ENCODE data around the gene ARHGAP28.

The ARHGAP28 gene

DNA sequence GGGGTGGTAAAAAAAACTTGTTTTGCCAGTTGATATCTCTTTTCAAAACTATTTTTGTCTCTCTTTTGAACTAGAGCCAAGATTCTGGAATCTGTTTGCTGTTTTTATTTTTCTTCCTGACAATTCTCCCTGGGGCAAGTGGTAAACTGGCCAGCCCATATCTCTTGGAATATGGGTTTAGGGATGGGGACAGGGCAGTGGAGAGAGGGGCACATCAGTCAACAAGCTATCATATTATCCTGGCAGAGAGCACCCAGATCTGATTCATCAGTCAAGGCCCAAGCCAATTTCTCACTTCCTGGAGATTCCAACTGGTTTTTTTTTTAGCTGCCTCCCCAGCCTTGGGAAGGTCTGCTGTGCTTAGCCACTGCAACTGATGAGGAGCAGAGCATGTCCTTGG, 52.3 kb downstream of the ARHGAP28 start:
- in situ Hi-C loops (cut with HindIII; ENCODE audit: low pct_ligation_motif_present, low sequenced_read_pairs), result no loop called here
- no peaks in the 10 kb centered on the region for H3K27me3 ChIP-seq (replicated peaks)
- peak; percentile 45 for DNase-seq
- no peak overlapping the region for H3K4me3 ChIP-seq (ENCODE audit: low read depth, low read length)
- no peaks in the 10 kb centered on the region for H3K36me3 ChIP-seq (replicated peaks)
- TF ChIP-seq, protein P1, sequence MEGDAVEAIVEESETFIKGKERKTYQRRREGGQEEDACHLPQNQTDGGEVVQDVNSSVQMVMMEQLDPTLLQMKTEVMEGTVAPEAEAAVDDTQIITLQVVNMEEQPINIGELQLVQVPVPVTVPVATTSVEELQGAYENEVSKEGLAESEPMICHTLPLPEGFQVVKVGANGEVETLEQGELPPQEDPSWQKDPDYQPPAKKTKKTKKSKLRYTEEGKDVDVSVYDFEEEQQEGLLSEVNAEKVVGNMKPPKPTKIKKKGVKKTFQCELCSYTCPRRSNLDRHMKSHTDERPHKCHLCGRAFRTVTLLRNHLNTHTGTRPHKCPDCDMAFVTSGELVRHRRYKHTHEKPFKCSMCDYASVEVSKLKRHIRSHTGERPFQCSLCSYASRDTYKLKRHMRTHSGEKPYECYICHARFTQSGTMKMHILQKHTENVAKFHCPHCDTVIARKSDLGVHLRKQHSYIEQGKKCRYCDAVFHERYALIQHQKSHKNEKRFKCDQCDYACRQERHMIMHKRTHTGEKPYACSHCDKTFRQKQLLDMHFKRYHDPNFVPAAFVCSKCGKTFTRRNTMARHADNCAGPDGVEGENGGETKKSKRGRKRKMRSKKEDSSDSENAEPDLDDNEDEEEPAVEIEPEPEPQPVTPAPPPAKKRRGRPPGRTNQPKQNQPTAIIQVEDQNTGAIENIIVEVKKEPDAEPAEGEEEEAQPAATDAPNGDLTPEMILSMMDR (IDR thresholded peaks at IDR 0.05; ENCODE audit: low read depth, low read length, missing control alignments), result no peak
- no peak overlapping the region for H3K27ac ChIP-seq

DNA sequence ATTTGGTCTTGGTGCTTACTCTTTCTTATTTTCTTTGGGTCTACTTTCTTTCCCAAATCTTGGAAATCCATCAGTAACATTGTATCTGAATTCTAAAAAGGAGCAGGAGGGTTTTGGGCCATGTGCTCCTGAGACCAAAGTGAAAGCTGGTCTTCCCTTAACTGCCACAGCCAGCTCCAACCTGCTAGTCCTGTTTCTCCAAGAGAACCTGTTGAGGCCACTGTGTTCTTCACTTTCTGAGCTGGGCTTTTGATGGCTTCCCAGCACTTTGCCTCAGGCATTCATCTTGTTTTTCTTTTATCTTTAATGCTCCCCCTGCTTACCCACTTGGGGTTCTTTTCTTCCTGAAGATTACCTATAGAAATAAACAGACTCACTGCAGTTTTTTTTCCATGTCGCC, 53.3 kb downstream of the ARHGAP28 start:
- no peak for DNase-seq
- no peak overlapping the region for H3K27ac ChIP-seq
- no peaks in the 10 kb centered on the region for H3K36me3 ChIP-seq (replicated peaks)
- TF ChIP-seq, protein P1 (IDR thresholded peaks at IDR 0.05; ENCODE audit: low read depth, low read length, missing control alignments), result no peak
- H3K4me3 ChIP-seq (ENCODE audit: low read depth, low read length), result no peak overlapping the region
- in situ Hi-C loops (cut with HindIII; ENCODE audit: low pct_ligation_motif_present, low sequenced_read_pairs), result no loop called here
- no peaks in the 10 kb centered on the region for H3K27me3 ChIP-seq (replicated peaks)

DNA sequence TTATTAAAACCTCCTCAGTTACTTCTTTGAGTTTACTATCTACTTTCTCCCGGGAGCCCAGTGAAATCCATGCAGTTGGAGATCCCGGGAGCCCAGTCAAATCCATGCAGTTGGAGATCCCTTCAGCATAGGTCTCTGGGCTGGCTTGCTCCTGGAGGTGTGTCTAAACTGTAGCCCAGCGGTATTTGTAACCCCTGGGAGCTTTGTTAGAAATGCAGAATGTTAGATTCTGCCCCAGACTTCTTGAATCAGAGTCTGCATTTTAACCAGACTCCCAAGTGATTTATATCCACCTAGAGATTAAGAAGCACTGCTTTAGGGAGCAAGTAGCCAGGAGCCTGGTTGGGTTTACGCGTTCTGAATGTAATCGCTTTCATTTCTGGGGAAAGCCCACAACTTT, 54.5 kb downstream of the ARHGAP28 start:
- DNase-seq, result no peak
- in situ Hi-C loops (cut with HindIII; ENCODE audit: low pct_ligation_motif_present, low sequenced_read_pairs), result no loop called here
- TF ChIP-seq, protein P1 (IDR thresholded peaks at IDR 0.05; ENCODE audit: low read depth, low read length, missing control alignments), result no peak
- Histone ChIP-seq H3K4me3 (ENCODE audit: low read depth, low read length) (no peak overlapping the region), H3K36me3 (replicated peaks) (no peaks in the 10 kb centered on the region), H3K27me3 (replicated peaks) (no peaks in the 10 kb centered on the region), H3K27ac (no peak overlapping the region)

DNA sequence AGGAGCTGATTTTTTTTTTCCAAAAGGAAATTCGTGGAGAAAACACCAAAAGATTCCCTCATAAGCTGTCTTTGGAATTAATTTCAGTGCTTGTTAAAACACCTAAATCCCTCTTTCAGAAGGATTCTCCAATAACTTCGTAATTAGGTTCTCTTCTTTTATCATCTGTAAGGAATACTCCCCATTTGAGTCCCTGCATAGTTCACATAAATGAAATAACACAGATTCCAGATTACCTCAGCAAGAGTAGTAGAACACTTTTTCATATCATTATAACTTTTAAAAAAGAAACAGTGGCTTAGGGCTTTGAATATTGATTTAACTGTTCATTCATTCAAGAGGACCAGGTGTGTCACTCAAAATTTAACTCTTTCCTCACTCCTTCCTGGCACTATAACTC, 55.5 kb downstream of the ARHGAP28 start:
- Histone ChIP-seq H3K27ac (no peak overlapping the region), H3K36me3 (replicated peaks) (no peaks in the 10 kb centered on the region), H3K27me3 (replicated peaks) (no peaks in the 10 kb centered on the region), H3K4me3 (ENCODE audit: low read depth, low read length) (no peak overlapping the region)
- DNase-seq, result no peak
- in situ Hi-C loops (cut with HindIII; ENCODE audit: low pct_ligation_motif_present, low sequenced_read_pairs), result no loop called here
- TF ChIP-seq, protein P1 (IDR thresholded peaks at IDR 0.05; ENCODE audit: low read depth, low read length, missing control alignments), result no peak

DNA sequence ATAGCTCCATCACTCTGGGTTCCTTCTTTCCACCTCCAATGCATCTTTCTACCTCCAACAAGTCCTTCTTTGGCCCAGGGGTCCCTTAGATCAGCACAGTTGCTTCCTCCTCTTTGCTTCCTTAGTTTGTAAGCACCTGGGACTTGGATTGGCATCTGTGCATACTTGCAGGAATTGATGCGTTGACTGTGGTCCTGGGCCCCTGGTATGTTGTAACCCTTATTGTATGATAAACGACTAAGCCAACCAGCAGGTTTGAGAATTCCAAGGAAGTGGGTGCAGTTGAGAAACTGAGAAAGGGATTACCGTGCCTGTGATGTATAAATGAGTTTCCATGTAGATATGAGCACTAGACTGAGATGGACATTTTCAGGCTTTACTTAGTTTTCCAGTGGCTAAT, 55.9 kb downstream of the ARHGAP28 start:
- H3K27ac ChIP-seq, result no peak overlapping the region
- DNase-seq, result no peak
- in situ Hi-C loops (cut with HindIII; ENCODE audit: low pct_ligation_motif_present, low sequenced_read_pairs), result no loop called here
- H3K36me3 ChIP-seq (replicated peaks), result no peaks in the 10 kb centered on the region
- H3K4me3 ChIP-seq (ENCODE audit: low read depth, low read length), result no peak overlapping the region
- TF ChIP-seq, protein P1 (IDR thresholded peaks at IDR 0.05; ENCODE audit: low read depth, low read length, missing control alignments), result no peak
- no peaks in the 10 kb centered on the region for H3K27me3 ChIP-seq (replicated peaks)

DNA sequence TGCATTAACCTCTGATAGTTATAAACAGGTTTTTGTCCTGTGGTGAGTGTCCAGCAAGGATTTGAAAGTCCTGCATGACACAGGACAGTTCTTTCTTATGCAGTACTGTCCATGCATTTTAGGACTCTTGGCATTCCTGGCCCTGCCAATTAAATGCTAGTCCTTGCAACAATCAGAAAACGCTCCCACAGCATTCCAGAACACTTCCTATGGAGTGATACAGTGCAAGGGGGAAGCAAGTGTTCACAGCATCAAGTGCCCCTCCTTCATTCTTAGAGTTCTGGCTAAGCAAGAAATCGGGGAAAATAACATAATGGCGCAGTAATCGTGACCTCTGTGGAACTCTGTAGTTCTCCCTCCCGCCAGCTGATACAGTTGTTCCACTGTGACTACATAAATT, 62.9 kb downstream of the ARHGAP28 start:
- Histone ChIP-seq H3K27ac (no peak overlapping the region), H3K4me3 (ENCODE audit: low read depth, low read length) (no peak overlapping the region), H3K27me3 (replicated peaks) (no peaks in the 10 kb centered on the region), H3K36me3 (replicated peaks) (no peaks in the 10 kb centered on the region)
- TF ChIP-seq, protein P1 (IDR thresholded peaks at IDR 0.05; ENCODE audit: low read depth, low read length, missing control alignments), result no peak
- in situ Hi-C loops (cut with HindIII; ENCODE audit: low pct_ligation_motif_present, low sequenced_read_pairs), result no loop called here
- no peak for DNase-seq
